HEK293 (cell line): ENCODE data around the gene INPP5A.

Experiments used
- CTCF ChIP-seq: fragments of 450-650 bp; formaldehyde crosslinking; IDR thresholded peaks from 2 replicates; pipeline ENCODE4 v1.5.1; 2016; ENCODE audit warnings: missing biosample characterization, missing genetic modification characterization
- ELK4 ChIP-seq: IDR thresholded peaks from 2 replicates; pipeline ENCODE4 v1.6.1; 2011; ENCODE audit warnings: mild to moderate bottlenecking, low read depth, low read length, borderline replicate concordance
- MEIS1 ChIP-seq: sonication (generic); formaldehyde crosslinking; IDR thresholded peaks from 2 replicates; pipeline ENCODE4 v1.8.1; 2022; ENCODE audit warnings: missing genetic modification reagents, mild to moderate bottlenecking, borderline replicate concordance
- OSR2 ChIP-seq: fragments of 450-650 bp; formaldehyde crosslinking; IDR thresholded peaks from 2 replicates; pipeline ENCODE4 v1.5.1; 2016; ENCODE audit warnings: missing biosample characterization, missing genetic modification characterization
- PRDM10 ChIP-seq: fragments of 450-650 bp; formaldehyde crosslinking; IDR thresholded peaks from 2 replicates; pipeline ENCODE4 v1.5.1; 2016; ENCODE audit warnings: missing biosample characterization, missing genetic modification characterization
- TRIM28 ChIP-seq: IDR thresholded peaks from 2 replicates; pipeline ENCODE4 v1.6.1; 2011; ENCODE audit warnings: low read length, control low read depth, borderline replicate concordance
- TSHZ1 ChIP-seq: fragments of 450-650 bp; formaldehyde crosslinking; IDR thresholded peaks from 2 replicates; pipeline ENCODE4 v1.5.1; 2016; ENCODE audit warnings: missing biosample characterization, missing genetic modification characterization, borderline replicate concordance
- ZNF146 ChIP-seq: fragments of 450-650 bp; formaldehyde crosslinking; IDR thresholded peaks from 2 replicates; pipeline ENCODE4 v1.5.1; 2016; ENCODE audit warnings: missing biosample characterization, missing genetic modification characterization
- ZNF19 ChIP-seq: fragments of 450-650 bp; formaldehyde crosslinking; IDR thresholded peaks from 2 replicates; pipeline ENCODE4; 2016; ENCODE audit warnings: missing biosample characterization, missing genetic modification characterization, low read depth
- ZNF580 ChIP-seq: fragments of 450-650 bp; formaldehyde crosslinking; IDR thresholded peaks from 2 replicates; pipeline ENCODE4 v1.5.1; 2016; ENCODE audit warnings: missing biosample characterization, missing genetic modification characterization
- ZSCAN18 ChIP-seq: fragments of 450-650 bp; formaldehyde crosslinking; IDR thresholded peaks from 2 replicates; pipeline ENCODE4 v1.5.1; 2016; ENCODE audit warnings: missing biosample characterization, missing genetic modification characterization

GRCh38 chr10:132666705-132667341 is 129.2 kb downstream of the INPP5A start:
- TF ChIP-seq CTCF (tag by site-specific recombination) = no peak
- TF ChIP-seq ZNF146 (tag by site-specific recombination) = no peak
- TF ChIP-seq TSHZ1 (tag by site-specific recombination) = no peak
- TF ChIP-seq ZNF19 (tag by site-specific recombination) = no peak
- no peak for TF ChIP-seq ZNF580 (tag by site-specific recombination)
- TF ChIP-seq ELK4 = no peak
- no peak for TF ChIP-seq TRIM28
- no peak for TF ChIP-seq OSR2 (tag by site-specific recombination)
- no peak for TF ChIP-seq MEIS1 (CRISPR knock-in tag)
- TF ChIP-seq PRDM10 (tag by site-specific recombination) = no peak
- no peak for TF ChIP-seq ZSCAN18 (tag by site-specific recombination)
